Measurements from ENCODE around the gene GOLGA8R. TPM values are rescaled to one million over a fixed set of nuclear protein-coding genes. Genes with fewer than 3 reads are reported as not detected.
"Not testable (repeated sequence)": the region's sequence is repeated elsewhere in the genome, so short reads cannot be mapped to it uniquely, and the experiment has no call there.

The GOLGA8R gene
- total RNA-seq, 1 experiment from 2014 or later = not detected

DNA sequence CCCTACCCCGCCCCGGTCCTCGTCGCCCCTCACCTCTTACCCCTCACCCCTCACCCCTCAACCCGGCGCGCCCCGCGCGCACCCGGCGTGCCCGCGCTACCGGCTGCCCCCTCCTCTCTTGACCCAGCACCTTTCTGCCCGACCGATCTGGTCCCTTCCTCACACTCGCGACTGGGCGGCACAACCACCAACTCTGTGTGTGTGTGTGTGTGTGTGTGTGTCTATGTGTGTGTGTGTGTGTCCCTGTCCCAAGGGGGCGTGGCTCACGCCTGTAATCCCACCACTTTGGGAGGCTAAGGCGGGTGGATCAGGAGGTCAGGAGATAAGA is 20.4 kb downstream of the GOLGA8R start:
- not testable (repeated sequence) for H3K9ac ChIP-seq (ENCODE audit: low read length); H3K4me2 ChIP-seq (ENCODE audit: low read depth, low read length, poor library complexity, severe bottlenecking); H3K79me2 ChIP-seq (ENCODE audit: low read length); H3K27me3 ChIP-seq (ENCODE audit: low read length); H3K27ac ChIP-seq (ENCODE audit: low read length); H3K9me3 ChIP-seq (ENCODE audit: low read length); H4K20me1 ChIP-seq (ENCODE audit: insufficient read depth, low read depth, low read length); H2AFZ ChIP-seq (ENCODE audit: low read length); H3K4me3 ChIP-seq (ENCODE audit: low read length); DNase-seq; H3K4me1 ChIP-seq (ENCODE audit: low read length); H3K36me3 ChIP-seq (ENCODE audit: insufficient read depth, low read length); H3K9me2 ChIP-seq (replicated peaks; ENCODE audit: insufficient read depth, low read length)

DNA sequence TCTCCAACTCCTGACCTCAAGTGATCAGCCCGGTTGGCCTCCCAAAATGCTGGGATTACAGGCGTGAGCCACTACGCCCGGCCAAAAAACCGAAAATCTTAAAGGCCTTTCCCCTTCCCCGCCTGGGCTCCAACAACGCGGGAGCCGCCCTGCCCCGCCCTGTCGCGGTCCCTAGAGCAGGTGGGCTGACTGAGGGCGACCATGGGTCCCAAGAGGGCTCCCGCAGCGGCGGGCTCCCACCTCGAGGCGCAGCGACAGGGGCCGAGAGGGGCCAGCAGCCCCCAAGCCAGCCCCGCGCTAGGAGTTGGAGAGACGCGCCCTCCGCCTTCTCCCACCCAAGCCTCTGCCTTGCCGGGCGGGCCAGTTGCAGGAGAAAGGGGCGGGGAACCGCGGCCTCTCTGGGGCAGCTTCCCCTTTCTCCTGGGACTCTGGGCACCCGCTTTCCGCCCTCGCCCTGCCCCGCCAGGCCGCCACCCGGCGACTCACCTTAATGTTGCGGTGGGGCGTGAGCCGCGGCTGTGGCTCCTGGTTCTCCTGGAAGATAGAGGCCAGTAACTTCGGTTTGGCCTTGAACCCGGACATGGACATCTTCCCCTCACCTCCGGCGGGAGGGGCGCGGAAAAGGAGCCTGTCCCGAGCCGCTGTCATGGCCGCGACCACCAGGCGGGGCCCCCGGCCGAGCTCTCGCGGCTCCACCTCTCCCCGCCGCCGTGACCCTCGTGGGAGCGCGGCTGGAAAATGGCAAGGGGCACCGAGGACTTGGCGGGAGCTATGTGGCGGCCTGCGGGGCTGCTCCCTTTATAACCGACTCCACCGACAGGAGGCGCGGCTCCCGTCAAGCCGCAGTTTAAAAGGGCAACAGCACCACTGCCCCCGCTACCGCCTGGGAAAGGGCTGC is 21.0 kb downstream of the GOLGA8R start, which contains the start of gene CHRFAM7A:
TSS of gene CHRFAM7A (minus strand) at position 775 of the 898 bp plus-strand sequence. CDS start 10,189 bp downstream, outside the sequence.
- H3K4me1 ChIP-seq (ENCODE audit: low read length); DNase-seq; H3K9me3 ChIP-seq (ENCODE audit: low read length); H4K20me1 ChIP-seq (ENCODE audit: insufficient read depth, low read depth, low read length); H2AFZ ChIP-seq (ENCODE audit: low read length); H3K27ac ChIP-seq (ENCODE audit: low read length); H3K79me2 ChIP-seq (ENCODE audit: low read length); H3K9me2 ChIP-seq (replicated peaks; ENCODE audit: insufficient read depth, low read length); H3K9ac ChIP-seq (ENCODE audit: low read length); H3K36me3 ChIP-seq (ENCODE audit: insufficient read depth, low read length); H3K27me3 ChIP-seq (ENCODE audit: low read length); H3K4me2 ChIP-seq (ENCODE audit: low read depth, low read length, poor library complexity, severe bottlenecking); H3K4me3 ChIP-seq (ENCODE audit: low read length): not testable (repeated sequence)

DNA sequence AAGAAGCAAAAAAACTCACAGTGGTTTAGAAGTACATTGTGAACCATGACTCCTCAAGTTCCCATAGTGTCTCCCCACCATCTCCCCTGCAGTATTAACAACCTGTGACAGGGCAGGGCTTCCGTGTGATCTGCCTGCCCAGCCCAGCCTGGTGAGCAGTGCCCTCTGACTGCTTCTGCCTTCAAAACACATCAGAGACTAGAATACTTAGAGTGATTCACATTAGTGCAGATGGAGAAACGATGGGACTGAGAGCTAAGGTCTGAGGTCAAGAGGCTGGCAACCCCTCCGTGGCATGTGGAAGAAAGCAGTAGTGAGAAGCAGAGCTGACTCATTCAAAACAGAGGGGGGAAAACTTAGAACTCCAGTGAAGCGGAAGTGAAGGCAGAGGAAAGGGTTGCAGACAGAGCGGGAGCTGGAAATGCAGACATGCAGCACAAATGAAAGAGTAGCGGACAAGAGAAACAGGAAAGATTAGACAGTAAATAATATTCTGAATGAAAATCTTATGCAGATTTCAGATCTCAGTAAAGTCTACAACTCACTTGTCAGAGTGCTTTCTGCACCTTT is 27.7 kb downstream of the GOLGA8R start:
- H3K27ac ChIP-seq (ENCODE audit: low read length); H3K27me3 ChIP-seq (ENCODE audit: low read length); H4K20me1 ChIP-seq (ENCODE audit: insufficient read depth, low read depth, low read length); H3K9ac ChIP-seq (ENCODE audit: low read length); H3K4me3 ChIP-seq (ENCODE audit: low read length); H3K9me3 ChIP-seq (ENCODE audit: low read length); H3K36me3 ChIP-seq (ENCODE audit: insufficient read depth, low read length); DNase-seq; H3K4me2 ChIP-seq (ENCODE audit: low read depth, low read length, poor library complexity, severe bottlenecking); H2AFZ ChIP-seq (ENCODE audit: low read length); H3K4me1 ChIP-seq (ENCODE audit: low read length); H3K79me2 ChIP-seq (ENCODE audit: low read length); H3K9me2 ChIP-seq (replicated peaks; ENCODE audit: insufficient read depth, low read length): not testable (repeated sequence)

DNA sequence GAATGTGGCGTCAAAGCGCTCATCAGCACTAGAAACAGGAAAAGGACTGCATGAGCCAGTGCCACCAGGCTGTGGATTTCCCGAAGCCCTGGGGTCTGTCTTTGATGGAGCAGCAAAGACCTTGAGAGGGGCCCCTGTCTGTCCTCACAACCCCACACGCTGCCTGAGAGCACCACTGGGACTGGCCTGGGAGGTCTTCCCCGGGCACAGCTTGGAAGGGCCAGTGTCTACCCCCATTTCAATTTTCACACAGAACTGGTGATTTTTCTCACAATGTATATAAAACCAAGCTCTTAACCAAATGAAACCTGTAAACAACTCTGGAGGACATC is 37.0 kb downstream of the GOLGA8R start:
- H4K20me1 ChIP-seq (ENCODE audit: insufficient read depth, low read depth, low read length) = not testable (repeated sequence)

DNA sequence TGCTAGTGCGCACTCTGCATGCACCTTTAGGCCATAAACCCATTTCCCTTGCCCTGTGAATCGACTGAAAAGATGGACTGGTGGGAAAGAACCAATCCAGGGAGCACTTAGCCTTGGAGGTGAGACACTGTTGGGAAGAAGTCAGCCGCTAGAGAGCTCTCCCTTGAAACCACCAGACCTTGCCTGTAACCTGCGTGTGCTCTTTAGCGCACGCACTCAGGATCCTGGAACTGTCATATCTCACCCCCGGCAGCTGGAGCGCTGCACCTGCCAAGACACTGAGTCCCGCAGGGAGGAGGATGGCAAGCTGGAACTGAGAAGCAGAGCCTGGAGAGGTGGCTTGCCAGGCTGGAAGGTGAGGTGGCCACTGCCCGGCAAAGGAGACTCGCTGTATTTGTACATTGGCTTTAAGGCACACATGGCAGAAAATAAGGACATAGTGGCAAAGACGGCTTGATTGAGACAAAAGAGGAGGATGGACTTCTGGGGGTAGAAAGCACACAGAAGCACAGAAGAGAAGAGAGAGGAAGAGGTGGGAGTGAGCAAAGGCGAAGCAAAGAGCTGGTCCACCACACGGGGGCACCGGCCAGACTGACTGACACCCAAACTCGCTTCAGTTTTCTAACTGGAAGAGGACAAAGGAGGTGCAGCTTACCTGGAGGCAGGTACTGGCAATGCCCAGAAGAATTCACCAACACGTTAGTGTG is 37.5 kb downstream of the GOLGA8R start:
- not testable (repeated sequence) for H3K27me3 ChIP-seq (ENCODE audit: low read length); H3K4me3 ChIP-seq (ENCODE audit: low read length); H3K9ac ChIP-seq (ENCODE audit: low read length); H3K36me3 ChIP-seq (ENCODE audit: insufficient read depth, low read length); H3K9me2 ChIP-seq (replicated peaks; ENCODE audit: insufficient read depth, low read length); H3K4me1 ChIP-seq (ENCODE audit: low read length); H3K79me2 ChIP-seq (ENCODE audit: low read length); H3K9me3 ChIP-seq (ENCODE audit: low read length); DNase-seq; H2AFZ ChIP-seq (ENCODE audit: low read length); H4K20me1 ChIP-seq (ENCODE audit: insufficient read depth, low read depth, low read length); H3K4me2 ChIP-seq (ENCODE audit: low read depth, low read length, poor library complexity, severe bottlenecking); H3K27ac ChIP-seq (ENCODE audit: low read length)

More for the DNA sequence above, 37.0 kb downstream of the GOLGA8R start:
- not testable (repeated sequence) for DNase-seq; H2AFZ ChIP-seq (ENCODE audit: low read length); H3K4me1 ChIP-seq (ENCODE audit: low read length); H3K79me2 ChIP-seq (ENCODE audit: low read length); H3K9ac ChIP-seq (ENCODE audit: low read length); H3K9me3 ChIP-seq (ENCODE audit: low read length); H3K9me2 ChIP-seq (replicated peaks; ENCODE audit: insufficient read depth, low read length); H3K27me3 ChIP-seq (ENCODE audit: low read length); H3K4me2 ChIP-seq (ENCODE audit: low read depth, low read length, poor library complexity, severe bottlenecking); H3K27ac ChIP-seq (ENCODE audit: low read length); H3K4me3 ChIP-seq (ENCODE audit: low read length); H3K36me3 ChIP-seq (ENCODE audit: insufficient read depth, low read length)

DNA sequence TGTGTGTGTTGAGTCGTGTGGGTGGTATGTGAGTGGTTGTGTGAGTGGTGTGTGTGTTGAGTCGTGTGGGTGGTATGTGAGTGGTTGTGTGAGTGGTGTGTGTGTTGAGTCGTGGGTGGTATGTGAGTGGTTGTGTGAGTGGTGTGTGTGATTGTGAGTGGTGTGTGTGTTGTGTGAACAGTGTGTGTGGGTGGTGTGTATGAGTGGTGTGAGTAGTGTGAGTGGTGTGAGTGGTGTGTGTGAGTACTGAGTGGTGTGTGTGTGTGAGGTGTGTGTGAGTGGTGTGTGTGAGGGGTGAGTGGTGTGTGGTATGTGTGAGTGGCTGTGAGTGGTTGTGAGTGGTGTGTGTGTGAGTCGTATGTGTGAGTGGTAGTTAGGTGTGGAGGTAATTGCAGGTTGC is 38.2 kb downstream of the GOLGA8R start:
- H4K20me1 ChIP-seq (ENCODE audit: insufficient read depth, low read depth, low read length); H2AFZ ChIP-seq (ENCODE audit: low read length); H3K9ac ChIP-seq (ENCODE audit: low read length); H3K4me2 ChIP-seq (ENCODE audit: low read depth, low read length, poor library complexity, severe bottlenecking); H3K4me3 ChIP-seq (ENCODE audit: low read length); DNase-seq; H3K27ac ChIP-seq (ENCODE audit: low read length); H3K27me3 ChIP-seq (ENCODE audit: low read length); H3K79me2 ChIP-seq (ENCODE audit: low read length); H3K9me2 ChIP-seq (replicated peaks; ENCODE audit: insufficient read depth, low read length); H3K4me1 ChIP-seq (ENCODE audit: low read length); H3K9me3 ChIP-seq (ENCODE audit: low read length); H3K36me3 ChIP-seq (ENCODE audit: insufficient read depth, low read length): not testable (repeated sequence)

DNA sequence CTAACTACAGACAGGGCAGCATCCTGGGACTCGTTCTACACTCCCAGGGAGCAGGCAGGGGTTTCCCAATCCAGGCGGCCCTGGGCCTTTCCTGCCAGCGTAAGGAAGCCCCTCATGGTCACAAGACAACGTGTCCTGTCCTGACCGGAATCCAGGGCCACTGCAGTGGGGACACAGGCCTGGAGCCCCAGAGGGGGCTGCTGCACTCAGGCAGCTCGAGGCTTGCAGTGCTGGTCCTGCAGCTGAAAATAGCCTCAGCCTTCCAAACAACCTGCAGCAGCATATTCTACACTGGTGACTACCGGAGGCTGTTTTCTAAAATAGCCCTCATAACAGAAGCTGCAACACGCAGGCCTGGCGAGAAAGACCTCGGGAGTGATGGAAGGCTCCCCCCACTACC is 39.2 kb downstream of the GOLGA8R start:
- H2AFZ ChIP-seq (ENCODE audit: low read length); H3K27ac ChIP-seq (ENCODE audit: low read length); H3K4me2 ChIP-seq (ENCODE audit: low read depth, low read length, poor library complexity, severe bottlenecking); H3K36me3 ChIP-seq (ENCODE audit: insufficient read depth, low read length); H3K4me1 ChIP-seq (ENCODE audit: low read length); H3K9ac ChIP-seq (ENCODE audit: low read length); H3K27me3 ChIP-seq (ENCODE audit: low read length); H3K4me3 ChIP-seq (ENCODE audit: low read length); H3K79me2 ChIP-seq (ENCODE audit: low read length); H4K20me1 ChIP-seq (ENCODE audit: insufficient read depth, low read depth, low read length); H3K9me2 ChIP-seq (replicated peaks; ENCODE audit: insufficient read depth, low read length); DNase-seq; H3K9me3 ChIP-seq (ENCODE audit: low read length): not testable (repeated sequence)

DNA sequence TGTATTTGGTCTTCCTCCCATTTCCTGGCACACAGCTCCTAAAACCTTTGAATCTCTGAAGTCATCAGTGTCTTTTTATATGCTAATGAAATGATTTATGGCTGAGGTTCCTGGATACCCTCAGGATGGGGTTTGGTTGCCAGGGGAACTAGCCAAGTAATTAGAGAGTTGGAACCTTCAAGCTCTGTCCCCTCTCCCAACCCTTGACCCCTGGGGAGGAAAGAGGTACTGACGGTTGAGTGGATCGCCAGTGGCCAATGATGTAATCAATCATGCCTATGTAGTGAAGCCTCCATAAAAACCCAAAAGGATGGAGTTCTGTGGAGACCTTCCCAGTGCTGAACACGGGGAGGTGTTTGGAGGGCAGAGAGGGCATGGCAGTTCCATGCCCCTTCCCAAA is 45.8 kb downstream of the GOLGA8R start:
- not testable (repeated sequence) for H3K4me2 ChIP-seq (ENCODE audit: low read depth, low read length, poor library complexity, severe bottlenecking); DNase-seq; H3K4me1 ChIP-seq (ENCODE audit: low read length); H3K79me2 ChIP-seq (ENCODE audit: low read length); H3K27me3 ChIP-seq (ENCODE audit: low read length); H4K20me1 ChIP-seq (ENCODE audit: insufficient read depth, low read depth, low read length); H3K4me3 ChIP-seq (ENCODE audit: low read length); H3K9me2 ChIP-seq (replicated peaks; ENCODE audit: insufficient read depth, low read length); H3K9ac ChIP-seq (ENCODE audit: low read length); H2AFZ ChIP-seq (ENCODE audit: low read length); H3K9me3 ChIP-seq (ENCODE audit: low read length); H3K27ac ChIP-seq (ENCODE audit: low read length); H3K36me3 ChIP-seq (ENCODE audit: insufficient read depth, low read length)
